Measurements from ENCODE around the gene ASCL2.

ASCL2 gene

GRCh38 chr11:2272946-2273280 lies 2.5 kb upstream of the ASCL2 start:
- no peak overlapping the region for H3K27ac ChIP-seq
- no peak for TF ChIP-seq CTCF (conservative IDR thresholded peaks at IDR 0.05)
- TF ChIP-seq ZFX (IDR thresholded peaks at IDR 0.05) = no peak

- no peak overlapping the region for H3K27ac ChIP-seq
- no peak for TF ChIP-seq CTCF (conservative IDR thresholded peaks at IDR 0.05)
- no peak for TF ChIP-seq ZFX (IDR thresholded peaks at IDR 0.05)
Measured at GRCh38 chr11:2272228-2272945, 2.0 kb upstream of the ASCL2 start.

GRCh38 chr11:2271327-2272227 lies 1.2 kb upstream of the ASCL2 start:
- H3K27ac ChIP-seq = no peak overlapping the region
- TF ChIP-seq ZFX (IDR thresholded peaks at IDR 0.05) (no peak), CTCF (conservative IDR thresholded peaks at IDR 0.05) (no peak)

- no peak overlapping the region for H3K27ac ChIP-seq
- TF ChIP-seq ZFX (IDR thresholded peaks at IDR 0.05) = no peak
- no peak for TF ChIP-seq CTCF (conservative IDR thresholded peaks at IDR 0.05)
Measured at GRCh38 chr11:2271077-2271326, 614 bp upstream of the ASCL2 start.

GRCh38 chr11:2269601-2270321 lies 627 bp downstream of the ASCL2 start:
- peak; percentile 89 for TF ChIP-seq CTCF (conservative IDR thresholded peaks at IDR 0.05)
- TF ChIP-seq ZFX (IDR thresholded peaks at IDR 0.05) = peak; percentile 65; the same call in 1 of the 2 replicates
- peak overlapping the region; percentile 76 for H3K27ac ChIP-seq

- TF ChIP-seq ZFX (IDR thresholded peaks at IDR 0.05) (no peak), CTCF (conservative IDR thresholded peaks at IDR 0.05) (no peak)
- peak overlapping the region; percentile 76 for H3K27ac ChIP-seq
Measured at GRCh38 chr11:2268729-2269600, 1.4 kb downstream of the ASCL2 start.
